Peyer's patch (tissue), 4 donors: ENCODE measurements around the gene ULK1. TPM values are rescaled to one million over a fixed set of nuclear protein-coding genes. Genes with fewer than 3 reads are reported as not detected.

Experiments
- DNase-seq, 3 donors: peaks; one replicate each; pipeline ENCODE4 v3.0.0-alpha.2; 2017 to 2019
- H3K27ac ChIP-seq, 4 donors: fragments of 200-600 bp; sonication (generic); one replicate each; pipeline ENCODE4 v1.5.1; 2016 to 2019
- H3K27me3 ChIP-seq, 2 donors: fragments of 200-600 bp; sonication (generic); one replicate each; pipeline ENCODE4 v1.5.1; 2019
- H3K36me3 ChIP-seq, 3 donors: fragments of 200-600 bp; sonication (generic); one replicate each; pipeline ENCODE4 v1.5.1; 2016 to 2019
- H3K4me1 ChIP-seq, 4 donors: fragments of 200-600 bp; sonication (generic); one replicate each; pipeline ENCODE4 v1.5.1; 2016 to 2019
- H3K4me3 ChIP-seq, 4 donors: fragments of 200-600 bp; sonication (generic); 1 replicate in 3 of 4; 2 replicates in 1 of 4; pipeline ENCODE4 v1.5.1; 2016 to 2019; ENCODE audit warnings: mild to moderate bottlenecking in 1 of 4
- H3K9me3 ChIP-seq, 4 donors: fragments of 200-600 bp; sonication (generic); one replicate each; pipeline ENCODE4 v1.5.1; 2016 to 2019; ENCODE audit warnings: mild to moderate bottlenecking in 1 of 4
- POLR2A ChIP-seq, 2 donors: fragments of 450-650 bp; IDR thresholded peaks; one replicate each; pipeline ENCODE4 v1.5.1; 2017; ENCODE audit warnings: antibody characterized with exemption in 2 of 2, mild to moderate bottlenecking in 2 of 2, moderate library complexity in 2 of 2
- total RNA-seq, 4 donors: library from RNA; depleted of rRNA; stranded (reverse); fragments of >200 nt; gene quantifications; one replicate each; pipeline ENCODE4 v1.1.0, GENCODE V29; 2016
- TF ChIP-seq, protein P1 (sequence below), 6 experiments: fragments of 450-650 bp in 4 of 6; fragments of 200-600 bp in 2 of 6; sonication (generic) in 1 of 6; IDR thresholded peaks; one replicate each; pipeline ENCODE4 v1.5.1; 2017 to 2019; ENCODE audit warnings: antibody characterized with exemption in 6 of 6, mild to moderate bottlenecking in 3 of 6, moderate library complexity in 1 of 6

ULK1 gene
- total RNA-seq, 4 donors from 2014 or later, result 25.2 to 54.1 (median 38.8) TPM

DNA sequence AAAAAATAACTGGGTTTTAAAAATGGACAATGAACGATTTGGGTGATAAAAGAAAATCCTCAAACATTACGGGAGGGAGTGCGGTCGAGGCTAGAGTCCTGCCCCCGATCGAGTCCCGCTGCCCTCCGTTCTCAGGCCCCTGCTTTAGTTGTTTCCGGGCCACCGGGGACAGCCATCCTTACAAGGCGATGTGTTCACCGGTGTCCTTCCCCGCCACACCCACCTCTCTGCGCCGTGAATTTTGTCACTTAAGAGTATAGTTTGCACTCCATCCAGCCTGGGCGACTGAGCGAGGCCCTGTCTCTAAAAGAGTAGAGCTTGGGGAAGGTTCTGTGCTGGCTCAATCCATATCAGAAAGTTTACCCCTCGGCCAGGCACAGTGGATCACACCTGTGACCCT, 2.9 kb downstream of the ULK1 start:
- Histone ChIP-seq H3K4me3 (no peak overlapping the region), H3K27ac (peak overlapping the region; percentile 85 to 90 (median 88)), H3K4me1 (peaks cover 0 to 27% (median 12%) of the 10 kb centered on the region in 4 donors), H3K36me3 (peaks cover 0 to 12% (median 0%) of the 10 kb centered on the region in 3 donors), H3K9me3 (no peaks in the 10 kb centered on the region), H3K27me3 (no peaks in the 10 kb centered on the region)
- no peak for DNase-seq
- no peak for TF ChIP-seq POLR2A (IDR thresholded peaks at IDR 0.05)
- TF ChIP-seq, protein P1, sequence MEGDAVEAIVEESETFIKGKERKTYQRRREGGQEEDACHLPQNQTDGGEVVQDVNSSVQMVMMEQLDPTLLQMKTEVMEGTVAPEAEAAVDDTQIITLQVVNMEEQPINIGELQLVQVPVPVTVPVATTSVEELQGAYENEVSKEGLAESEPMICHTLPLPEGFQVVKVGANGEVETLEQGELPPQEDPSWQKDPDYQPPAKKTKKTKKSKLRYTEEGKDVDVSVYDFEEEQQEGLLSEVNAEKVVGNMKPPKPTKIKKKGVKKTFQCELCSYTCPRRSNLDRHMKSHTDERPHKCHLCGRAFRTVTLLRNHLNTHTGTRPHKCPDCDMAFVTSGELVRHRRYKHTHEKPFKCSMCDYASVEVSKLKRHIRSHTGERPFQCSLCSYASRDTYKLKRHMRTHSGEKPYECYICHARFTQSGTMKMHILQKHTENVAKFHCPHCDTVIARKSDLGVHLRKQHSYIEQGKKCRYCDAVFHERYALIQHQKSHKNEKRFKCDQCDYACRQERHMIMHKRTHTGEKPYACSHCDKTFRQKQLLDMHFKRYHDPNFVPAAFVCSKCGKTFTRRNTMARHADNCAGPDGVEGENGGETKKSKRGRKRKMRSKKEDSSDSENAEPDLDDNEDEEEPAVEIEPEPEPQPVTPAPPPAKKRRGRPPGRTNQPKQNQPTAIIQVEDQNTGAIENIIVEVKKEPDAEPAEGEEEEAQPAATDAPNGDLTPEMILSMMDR (IDR thresholded peaks at IDR 0.05), result no peak

DNA sequence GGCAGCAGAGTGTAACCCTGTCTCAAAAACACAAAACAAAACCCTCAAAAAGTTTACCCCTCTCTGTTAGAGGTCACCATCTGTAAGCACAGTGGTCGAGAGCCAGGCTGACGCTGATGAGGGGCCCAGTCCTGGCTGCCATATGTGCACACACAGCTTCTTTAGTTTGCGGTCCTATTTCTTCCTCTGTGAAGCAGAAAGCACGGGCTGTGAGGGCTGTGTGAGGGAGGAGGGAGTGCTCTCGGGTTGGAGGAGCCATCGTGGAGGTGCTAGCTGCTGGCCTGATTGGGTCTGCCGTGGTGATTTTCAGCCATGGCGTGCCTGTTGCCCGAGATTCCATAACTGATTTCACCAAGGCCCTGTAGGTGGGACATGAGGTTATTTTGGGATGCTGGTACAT, 3.5 kb downstream of the ULK1 start:
- TF ChIP-seq POLR2A (IDR thresholded peaks at IDR 0.05), result no peak
- TF ChIP-seq, protein P1 (IDR thresholded peaks at IDR 0.05), result no peak
- H3K27ac ChIP-seq, result no peak overlapping the region
- H3K4me3 ChIP-seq, result no peak overlapping the region
- peaks cover 0 to 29% (median 12%) of the 10 kb centered on the region in 4 donors for H3K4me1 ChIP-seq
- no peak for DNase-seq
- no peaks in the 10 kb centered on the region for H3K9me3 ChIP-seq
- peaks cover 0 to 12% (median 0%) of the 10 kb centered on the region in 3 donors for H3K36me3 ChIP-seq
- no peaks in the 10 kb centered on the region for H3K27me3 ChIP-seq

DNA sequence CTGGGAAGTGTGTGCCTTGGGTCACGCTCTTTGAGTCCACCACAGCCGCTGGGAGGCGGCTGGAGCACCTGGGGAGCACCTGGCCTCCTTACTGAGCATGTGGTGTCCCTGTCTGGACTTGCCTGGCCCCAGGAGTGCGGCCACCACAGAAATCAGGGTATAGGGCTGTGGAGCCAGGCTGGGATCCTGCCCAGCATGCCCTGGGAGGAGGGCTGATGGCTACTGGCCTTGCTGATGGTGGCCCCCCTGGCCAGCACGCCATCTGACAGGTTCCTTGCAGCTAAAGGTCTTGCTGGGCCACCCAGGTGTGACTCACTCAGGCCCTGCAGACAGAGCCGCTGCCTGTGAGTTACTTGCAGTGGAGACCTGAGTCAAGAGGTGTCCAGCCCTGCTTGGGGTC, 6.0 kb downstream of the ULK1 start:
- H3K4me1 ChIP-seq, result peaks cover 0 to 28% (median 12%) of the 10 kb centered on the region in 4 donors
- no peak overlapping the region for H3K27ac ChIP-seq
- H3K9me3 ChIP-seq, result no peaks in the 10 kb centered on the region
- DNase-seq, result no peak
- peaks cover 0 to 12% (median 0%) of the 10 kb centered on the region in 3 donors for H3K36me3 ChIP-seq
- TF ChIP-seq POLR2A (IDR thresholded peaks at IDR 0.05), result no peak
- TF ChIP-seq, protein P1 (IDR thresholded peaks at IDR 0.05), result no peak
- no peak overlapping the region for H3K4me3 ChIP-seq
- H3K27me3 ChIP-seq, result no peaks in the 10 kb centered on the region

DNA sequence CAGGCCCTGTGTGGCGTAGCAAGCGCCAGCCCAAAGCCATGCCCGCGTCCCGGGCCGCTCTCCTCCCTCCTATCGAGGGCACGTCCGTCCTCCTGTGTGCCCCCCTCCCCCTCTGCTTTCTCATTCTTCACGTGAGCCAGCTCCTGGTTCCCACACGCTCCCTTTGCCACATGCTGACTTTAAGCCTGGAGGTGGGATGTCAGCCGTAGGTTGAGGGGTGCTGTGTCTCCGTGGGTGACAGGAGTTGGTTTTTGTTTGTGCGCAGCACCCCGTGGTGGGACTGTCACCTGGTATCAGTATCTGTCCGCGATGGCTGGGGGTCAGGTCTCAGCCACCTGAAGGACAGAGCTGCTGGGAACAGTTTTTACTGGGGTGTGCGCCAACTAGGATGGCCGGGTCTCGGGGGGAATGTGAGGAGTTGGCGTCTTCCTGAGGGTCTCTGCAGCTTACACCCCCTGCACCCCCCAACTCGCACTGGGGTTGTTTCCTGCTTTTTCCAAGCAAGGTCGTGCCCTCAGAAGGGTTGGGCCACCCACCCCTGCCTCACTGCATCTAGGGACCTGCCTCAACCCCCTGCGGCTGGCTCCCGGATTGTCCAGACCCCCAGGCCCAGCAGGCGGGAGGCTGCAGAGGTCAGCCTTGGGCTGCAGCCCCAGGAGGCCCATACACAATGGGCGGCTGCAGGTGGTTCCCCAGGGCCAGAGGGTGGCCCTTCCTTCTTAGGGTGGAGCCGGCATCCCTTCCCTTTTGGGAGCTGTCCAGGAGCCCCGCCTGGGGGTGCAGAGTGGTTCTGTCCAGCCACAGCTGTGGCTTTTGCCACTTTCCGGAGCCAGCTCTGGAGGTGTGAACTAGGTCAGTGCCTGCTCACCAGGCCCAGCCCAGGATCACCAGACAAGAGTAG, 7.3 kb downstream of the ULK1 start:
- Histone ChIP-seq H3K27me3 (no peaks in the 10 kb centered on the region), H3K4me1 (peaks cover 0 to 21% (median 4%) of the 10 kb centered on the region in 4 donors), H3K36me3 (peaks cover 0 to 15% (median 0%) of the 10 kb centered on the region in 3 donors), H3K4me3 (no peak overlapping the region), H3K27ac (no peak overlapping the region), H3K9me3 (no peaks in the 10 kb centered on the region)
- DNase-seq, result no peak
- TF ChIP-seq POLR2A (IDR thresholded peaks at IDR 0.05), result no peak
- TF ChIP-seq, protein P1 (IDR thresholded peaks at IDR 0.05), result no peak

DNA sequence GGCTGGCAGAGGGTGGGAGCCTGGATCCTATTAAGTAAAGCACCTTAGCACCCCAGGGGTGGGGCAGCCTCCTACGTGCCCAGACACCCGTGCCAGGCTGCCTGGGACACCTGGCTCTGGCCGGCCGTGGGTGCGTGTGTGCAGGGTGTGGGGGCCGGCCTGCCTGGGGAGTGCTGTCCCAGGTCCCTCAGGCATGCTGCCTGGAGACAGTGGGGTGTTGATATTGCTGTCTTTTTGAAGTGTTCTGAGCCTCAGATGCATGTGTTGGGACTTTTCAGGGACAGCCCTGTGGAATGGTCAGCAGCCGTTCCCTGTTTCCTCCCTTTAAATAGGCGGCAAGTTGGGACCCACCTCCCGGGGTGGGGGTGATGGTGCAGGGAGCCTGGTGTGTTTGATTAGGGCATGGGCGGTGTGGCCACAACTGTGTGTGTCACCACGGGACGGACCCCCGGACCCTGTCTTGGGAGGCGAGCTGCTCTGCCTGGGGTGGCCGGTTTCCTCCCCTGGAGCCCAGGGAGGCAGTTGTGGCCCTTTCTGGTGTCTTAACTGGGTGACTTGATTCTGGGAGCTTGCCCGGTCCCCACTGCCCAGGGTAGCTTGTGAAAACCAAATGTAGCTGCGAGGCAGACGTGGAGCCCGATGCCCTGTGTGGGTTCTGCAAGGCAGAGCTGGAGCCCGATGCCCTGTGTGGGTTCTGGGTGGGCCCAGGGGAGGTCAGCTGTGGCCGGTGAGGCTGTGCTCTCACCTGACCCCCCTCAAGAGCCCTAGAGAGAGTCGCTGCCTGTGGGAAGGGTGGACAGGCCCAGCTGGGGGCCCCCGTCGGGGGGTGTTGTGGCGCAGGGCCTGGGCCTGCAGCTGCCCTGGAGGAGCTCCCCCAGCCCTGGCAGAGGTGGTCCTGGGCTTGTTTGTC, 8.2 kb downstream of the ULK1 start:
- Histone ChIP-seq H3K4me3 (no peak overlapping the region), H3K27ac (no peak overlapping the region), H3K27me3 (no peaks in the 10 kb centered on the region), H3K4me1 (peaks cover 0 to 13% (median 0%) of the 10 kb centered on the region in 4 donors), H3K9me3 (no peaks in the 10 kb centered on the region), H3K36me3 (peaks cover 0 to 18% (median 0%) of the 10 kb centered on the region in 3 donors)
- DNase-seq, result no peak
- TF ChIP-seq POLR2A (IDR thresholded peaks at IDR 0.05), result no peak
- TF ChIP-seq, protein P1 (IDR thresholded peaks at IDR 0.05), result no peak
